B cell (primary cell): ENCODE results near the gene SLC25A51. TPM values are rescaled to one million over a fixed set of nuclear protein-coding genes. Genes with fewer than 3 reads are reported as not detected.

ENCODE experiments used
- ATAC-seq: fragments of 200-7000 bp; cut with Tn5 transposase; one replicate; pipeline ENCODE4 v1.10.0; 2021; ENCODE audit warnings: low read depth, mild to moderate bottlenecking, moderate number of reproducible peaks, moderate library complexity
- CTCF ChIA-PET: fragments of 350-600 bp; sonication (Branson Sonifier 250); formaldehyde crosslinking; loops from one replicate; lab custom pipeline; 2021; ENCODE audit warnings: antibody characterized with exemption, inconsistent platforms; lab: Charles Lee
- POLR2A ChIA-PET: fragments of 350-600 bp; sonication (Branson Sonifier 250); formaldehyde crosslinking; loops from one replicate; lab custom pipeline; 2021; ENCODE audit warnings: antibody characterized with exemption; lab: Charles Lee
- DNase-seq: peaks from one replicate; pipeline ENCODE4 v3.0.0; 2013
- H2AFZ ChIP-seq: 2 replicates; pipeline ENCODE4 v1.6.1; 2012; ENCODE audit warnings: mild to moderate bottlenecking, low read depth, low read length; ENCODE audit not compliant: insufficient read depth, poor library complexity, severe bottlenecking
- H3K27ac ChIP-seq, 2 donors: 1 replicate in 1 of 2; 2 replicates in 1 of 2; pipeline ENCODE4 v1.5.1; 2012 to 2013; ENCODE audit warnings: low read length in 2 of 2, mild to moderate bottlenecking in 2 of 2, moderate library complexity in 1 of 2
- H3K27me3 ChIP-seq, 4 experiments: fragments of 200-600 bp in 1 of 4; sonication (generic) in 1 of 4; replicated peaks in 1 of 4; 1 replicate in 2 of 4; 2 replicates in 2 of 4; pipeline versions ENCODE4 v1.6.1 to v1.7.0; 2013 to 2016; ENCODE audit warnings: low read length in 3 of 4, mild to moderate bottlenecking in 2 of 4, mixed read lengths in 1 of 4, moderate library complexity in 1 of 4; ENCODE audit not compliant: insufficient read depth in 4 of 4, control insufficient read depth in 3 of 4; ENCODE audit errors: control extremely low read depth in 1 of 4
- H3K36me3 ChIP-seq, 2 experiments: replicated peaks in 1 of 2; 1 replicate in 1 of 2; 2 replicates in 1 of 2; pipeline versions ENCODE4 v1.6.1 to v1.7.1; 2013; ENCODE audit warnings: low read length in 1 of 2; ENCODE audit not compliant: insufficient read depth in 2 of 2, control insufficient read depth in 1 of 2; ENCODE audit errors: control extremely low read depth in 1 of 2, extremely low read depth in 1 of 2
- H3K4me1 ChIP-seq, 2 donors: fragments of 200-600 bp in 1 of 2; sonication (generic) in 1 of 2; 1 replicate in 1 of 2; 2 replicates in 1 of 2; pipeline versions ENCODE4 v1.5.1 to v1.6.1; 2013 to 2017; ENCODE audit warnings: low read length in 2 of 2; ENCODE audit not compliant: control insufficient read depth in 2 of 2, insufficient read depth in 2 of 2
- H3K4me2 ChIP-seq: replicated peaks from 2 replicates; pipeline ENCODE3; 2012; ENCODE audit warnings: mild to moderate bottlenecking, low read depth, low read length; ENCODE audit not compliant: poor library complexity, severe bottlenecking
- H3K4me3 ChIP-seq, 5 experiments: fragments of 200-600 bp in 1 of 5; sonication (generic) in 1 of 5; 1 replicate in 3 of 5; 2 replicates in 2 of 5; pipeline versions ENCODE4 v1.5.1 to v1.7.0; 2011 to 2016; ENCODE audit warnings: low read length in 4 of 5, mild to moderate bottlenecking in 4 of 5, low read depth in 2 of 5, control low read depth in 1 of 5, moderate library complexity in 1 of 5; ENCODE audit not compliant: insufficient read depth in 1 of 5; ENCODE audit errors: control extremely low read depth in 1 of 5, extremely low read depth in 1 of 5
- H3K79me2 ChIP-seq: fragments of 200-600 bp; sonication (generic); one replicate; pipeline ENCODE4 v1.6.0; 2016; ENCODE audit warnings: low read length; ENCODE audit not compliant: control insufficient read depth, insufficient read depth
- H3K9ac ChIP-seq: fragments of 200-600 bp; sonication (generic); 2 replicates; pipeline ENCODE4 v1.6.1; 2017; ENCODE audit warnings: mild to moderate bottlenecking, low read length, moderate library complexity
- H3K9me3 ChIP-seq, 3 donors: one replicate each; pipeline versions ENCODE4 v1.6.1 to v1.7.1; 2013; ENCODE audit warnings: low read length in 2 of 3; ENCODE audit not compliant: control insufficient read depth in 2 of 3, insufficient read depth in 1 of 3; ENCODE audit errors: control extremely low read depth in 1 of 3
- H4K20me1 ChIP-seq: 2 replicates; pipeline ENCODE4 v1.6.0; 2012; ENCODE audit warnings: mild to moderate bottlenecking, low read length; ENCODE audit not compliant: insufficient read depth, control insufficient read depth, poor library complexity, severe bottlenecking
- H3K27ac Mint-ChIP-seq: one replicate; pipeline ENCODE4 v1.8.0; 2021; ENCODE audit warnings: mixed read lengths
- H3K27me3 Mint-ChIP-seq: one replicate; pipeline ENCODE4 v1.8.0; 2021; ENCODE audit warnings: mixed read lengths
- H3K4me1 Mint-ChIP-seq: one replicate; pipeline ENCODE4 v1.8.0; 2021; ENCODE audit warnings: mixed read lengths
- H3K4me3 Mint-ChIP-seq: one replicate; pipeline ENCODE4 v1.8.0; 2021; ENCODE audit warnings: mixed read lengths
- H3K9me3 Mint-ChIP-seq: one replicate; pipeline ENCODE4 v1.8.0; 2022; ENCODE audit warnings: mixed read lengths; ENCODE audit not compliant: insufficient read depth
- CTCF ChIP-seq: fragments of 200-600 bp; IDR thresholded peaks from one replicate; pipeline ENCODE4 v1.8.0; 2022; ENCODE audit warnings: antibody characterized with exemption, mild to moderate bottlenecking
- EZH2 ChIP-seq: IDR thresholded peaks from 2 replicates; pipeline ENCODE4 v1.6.1; 2012; ENCODE audit warnings: borderline replicate concordance, low read depth, mild to moderate bottlenecking, moderate library complexity, low read length; ENCODE audit not compliant: insufficient read depth, poor library complexity, severe bottlenecking
- WGBS: methylation state at CpG from one replicate; pipeline ENCODE4 v1.1.5; 2013; ENCODE audit warnings: missing lambda C conversion rate; ENCODE audit not compliant: insufficient coverage; 5-methylcytosine and 5-hydroxymethylcytosine counted together
- intact Hi-C: fragments of 100-400 bp; cut with micrococcal nuclease; formaldehyde crosslinking; loops from one replicate; pipeline ENCODE4 v1.10.0; 2022
- polyA plus RNA-seq: library from polyadenylated mRNA; depleted of rRNA; stranded (reverse); fragments of >200 nt; gene quantifications from 2 replicates; pipeline ENCODE4 v1.2.3, GENCODE V29; 2012
- total RNA-seq, 2 donors: library from RNA; stranded (reverse); fragments of 120-200 nt in 1 of 2; gene quantifications; 1 replicate in 1 of 2; 2 replicates in 1 of 2; pipeline versions ENCODE4 v1.2.3 to v1.2.4, GENCODE V29; 2013 to 2022

SLC25A51 gene
- total and polyA plus RNA-seq, 2 donors (not counting 1 experiment from before 2014, with no cell fraction given), result 12.9 to 27.8 TPM

DNA sequence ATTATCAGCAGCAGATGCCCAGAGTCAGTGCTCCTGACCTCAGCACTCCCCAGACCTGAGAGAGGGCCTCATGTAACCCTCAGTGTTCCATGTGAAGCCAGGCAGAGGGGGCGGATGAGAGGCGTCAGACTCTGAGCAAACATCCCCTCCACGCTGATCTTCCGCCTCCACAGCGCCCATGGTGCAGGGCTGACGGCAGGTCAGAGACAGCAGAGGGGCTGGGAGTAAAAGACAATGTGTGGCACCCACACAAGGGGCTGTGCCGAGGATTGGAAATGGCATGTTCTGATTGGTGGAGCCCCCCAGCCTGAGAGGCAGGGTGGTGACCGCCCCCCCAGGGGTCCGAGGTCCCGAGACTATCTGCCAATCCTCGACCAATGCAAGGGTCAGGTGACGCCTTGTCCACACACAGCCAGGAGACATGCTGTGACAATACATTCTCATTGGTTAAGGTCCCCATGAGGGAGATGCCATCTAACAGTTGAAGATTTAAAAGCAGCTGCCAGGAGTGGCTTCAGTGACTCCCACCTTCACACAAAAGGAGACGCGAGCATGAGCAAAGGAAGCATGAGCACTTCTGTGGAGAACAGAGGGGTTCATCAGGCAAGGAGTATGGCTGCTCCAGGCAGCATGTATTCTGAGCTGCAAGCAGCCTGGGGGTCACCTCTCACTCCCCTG, 19.3 kb upstream of the SLC25A51 start:
- Histone ChIP-seq H3K4me1 (no peaks in the 10 kb centered on the region), H3K4me3 (no peak overlapping the region), H3K9ac (no peak overlapping the region), H2AFZ (no peak overlapping the region), H3K27me3 (no peaks in the 10 kb centered on the region), H3K36me3 (no peaks in the 10 kb centered on the region), H3K9me3 (no peaks in the 10 kb centered on the region), H4K20me1 (no peaks in the 10 kb centered on the region), H3K27ac (no peak overlapping the region), H3K79me2 (no peaks in the 10 kb centered on the region), H3K4me2 (no peak overlapping the region)
- intact Hi-C loops, result no loop called here
- ATAC-seq, result no peak
- ChIA-PET CTCF (interaction anchor here (2.1 kb wide), 1 partner anchor 10 kb away, joined by 8 read pairs; no protein-coding TSS in a partner anchor), POLR2A (no interaction called here)
- TF ChIP-seq EZH2 (no peak), CTCF (no peak)
- 96% methylated on average over 12 of the region's 14 CpGs for WGBS
- H3K27me3 Mint-ChIP-seq, result peaks cover 3% of the 10 kb centered on the region
- DNase-seq, result no peak
- no peaks in the 10 kb centered on the region for H3K9me3 Mint-ChIP-seq
- H3K4me1 Mint-ChIP-seq, result no peaks in the 10 kb centered on the region
- no peak overlapping the region for H3K27ac Mint-ChIP-seq
- no peak overlapping the region for H3K4me3 Mint-ChIP-seq

- Histone ChIP-seq H3K4me2 (no peak overlapping the region), H3K27ac (no peak overlapping the region), H3K9me3 (no peaks in the 10 kb centered on the region), H3K79me2 (no peaks in the 10 kb centered on the region), H3K9ac (no peak overlapping the region), H3K4me1 (no peaks in the 10 kb centered on the region), H3K4me3 (no peak overlapping the region), H2AFZ (no peak overlapping the region), H3K36me3 (no peaks in the 10 kb centered on the region), H3K27me3 (no peaks in the 10 kb centered on the region), H4K20me1 (no peaks in the 10 kb centered on the region)
- Mint-ChIP-seq H3K9me3 (no peaks in the 10 kb centered on the region), H3K27me3 (peaks cover 3% of the 10 kb centered on the region), H3K4me3 (no peak overlapping the region), H3K4me1 (no peaks in the 10 kb centered on the region), H3K27ac (no peak overlapping the region)
- no peak for ATAC-seq
- ChIA-PET CTCF (no interaction called here), POLR2A (no interaction called here)
- DNase-seq, result no peak
- 87% methylated on average over 12 of the region's 13 CpGs for WGBS
- no peak for TF ChIP-seq CTCF
- intact Hi-C loops, result no loop called here
These were observed 18.6 kb upstream of the SLC25A51 start for GRCh38 chr9:37922363-37923117.
